ENCODE data around the gene RRP15. TPM values are rescaled to one million over a fixed set of nuclear protein-coding genes. Genes with fewer than 3 reads are reported as not detected.

The RRP15 gene
- total and polyA plus RNA-seq, 10 donors, result 2.2 to 22.7 (median 10.6) TPM

DNA sequence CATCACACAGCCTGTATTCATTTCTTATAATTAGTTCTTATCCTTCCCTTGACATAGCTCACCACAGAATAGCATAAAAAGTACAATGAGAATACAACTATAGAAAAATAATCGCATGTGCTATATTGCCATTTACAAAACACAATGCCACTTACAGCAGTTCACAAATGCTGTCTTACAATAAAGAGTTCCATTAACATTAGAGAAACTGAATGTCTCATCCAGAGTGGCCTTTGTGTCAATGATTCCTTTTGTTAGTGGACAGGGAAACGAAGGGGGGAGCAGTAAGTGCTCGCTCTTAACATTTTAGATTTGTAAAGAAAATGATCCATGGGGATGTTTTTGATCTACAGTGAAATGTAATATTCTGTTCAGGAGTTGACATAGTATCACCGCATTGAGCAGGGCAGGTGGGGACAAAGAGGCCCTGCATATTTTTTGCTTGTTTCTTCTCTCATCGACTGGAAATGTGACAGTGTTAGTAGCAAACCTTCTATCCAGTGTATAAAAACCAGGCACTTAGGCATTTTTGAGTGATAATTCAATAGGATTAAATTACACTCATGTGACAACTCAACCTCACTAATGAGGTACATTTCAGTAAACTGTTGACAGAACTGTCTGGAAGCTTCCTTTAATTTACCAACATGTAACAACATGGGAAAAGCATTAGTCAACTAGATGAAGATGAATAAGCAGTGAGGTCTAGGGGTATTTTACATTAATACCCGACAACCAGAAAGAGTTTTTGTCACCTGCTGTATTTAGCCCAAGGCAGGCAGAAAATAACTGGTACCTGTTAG lies 35.6 kb upstream of the RRP15 start:
- no peak overlapping the region for H3K27ac ChIP-seq
- TF ChIP-seq, protein P1, sequence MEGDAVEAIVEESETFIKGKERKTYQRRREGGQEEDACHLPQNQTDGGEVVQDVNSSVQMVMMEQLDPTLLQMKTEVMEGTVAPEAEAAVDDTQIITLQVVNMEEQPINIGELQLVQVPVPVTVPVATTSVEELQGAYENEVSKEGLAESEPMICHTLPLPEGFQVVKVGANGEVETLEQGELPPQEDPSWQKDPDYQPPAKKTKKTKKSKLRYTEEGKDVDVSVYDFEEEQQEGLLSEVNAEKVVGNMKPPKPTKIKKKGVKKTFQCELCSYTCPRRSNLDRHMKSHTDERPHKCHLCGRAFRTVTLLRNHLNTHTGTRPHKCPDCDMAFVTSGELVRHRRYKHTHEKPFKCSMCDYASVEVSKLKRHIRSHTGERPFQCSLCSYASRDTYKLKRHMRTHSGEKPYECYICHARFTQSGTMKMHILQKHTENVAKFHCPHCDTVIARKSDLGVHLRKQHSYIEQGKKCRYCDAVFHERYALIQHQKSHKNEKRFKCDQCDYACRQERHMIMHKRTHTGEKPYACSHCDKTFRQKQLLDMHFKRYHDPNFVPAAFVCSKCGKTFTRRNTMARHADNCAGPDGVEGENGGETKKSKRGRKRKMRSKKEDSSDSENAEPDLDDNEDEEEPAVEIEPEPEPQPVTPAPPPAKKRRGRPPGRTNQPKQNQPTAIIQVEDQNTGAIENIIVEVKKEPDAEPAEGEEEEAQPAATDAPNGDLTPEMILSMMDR (IDR thresholded peaks at IDR 0.05 in 8 of 11, conservative IDR thresholded peaks at IDR 0.05 in 3 of 11), result no peak
- TF ChIP-seq POLR2AphosphoS5 (IDR thresholded peaks at IDR 0.05) (no peak), POLR2A (IDR thresholded peaks at IDR 0.05) (no peak)
- no peak overlapping the region for H3K4me3 ChIP-seq
- WGBS, 5 donors, result 73 to 85% (median 79%) methylated on average over 6 of the region's 6 CpGs
- H3K9me3 ChIP-seq, result no peaks in the 10 kb centered on the region
- H3K36me3 ChIP-seq, result no peaks in the 10 kb centered on the region
- peaks cover 0 to 42% (median 0%) of the 10 kb centered on the region in 7 donors for H3K27me3 ChIP-seq (replicated peaks in 1 of 7)
- intact Hi-C loops (cut with DNase I; ENCODE audit: low total_unique reads), result no loop called here
- no peaks in the 10 kb centered on the region for H3K4me1 ChIP-seq
- DNase-seq, result no peak

GRCh38 chr1:218250492-218250891 lies 34.6 kb upstream of the RRP15 start:
- WGBS, 5 donors, result 67 to 84% (median 81%) methylated on average over 4 of the region's 4 CpGs
- intact Hi-C loops (cut with DNase I; ENCODE audit: low total_unique reads), result no loop called here
- DNase-seq, result no peak

DNA sequence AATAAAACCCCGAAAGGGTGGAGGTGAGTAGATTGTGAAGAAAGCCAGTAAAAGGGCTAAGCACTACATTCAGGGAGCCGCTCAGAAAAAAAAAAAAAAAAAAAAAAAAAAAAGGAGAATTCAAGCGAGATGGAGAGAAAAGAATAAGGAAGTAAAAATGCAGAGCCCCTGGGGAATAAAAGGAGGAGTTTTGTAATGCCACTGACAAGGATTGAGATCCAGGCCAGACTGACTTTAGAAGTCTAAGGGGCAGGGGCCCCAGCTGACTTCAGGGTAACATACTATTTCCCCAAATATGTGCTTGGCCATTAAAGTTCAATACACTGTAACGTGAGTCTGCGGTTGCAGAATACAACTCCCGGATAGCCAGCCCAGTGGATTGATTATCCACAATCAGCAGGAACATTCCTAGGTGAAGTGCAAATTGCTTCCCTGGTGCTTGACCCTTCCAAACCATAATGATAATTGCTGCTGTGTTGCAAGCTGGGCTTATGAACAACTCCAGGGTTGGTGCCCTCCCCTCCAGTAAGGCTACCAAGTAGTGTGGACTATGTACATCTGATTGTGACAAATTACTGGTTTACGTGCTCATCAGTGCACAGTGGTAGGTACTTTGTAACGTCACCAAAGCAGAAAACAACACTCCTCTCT lies 30.7 kb upstream of the RRP15 start:
- Histone ChIP-seq H3K36me3 (no peaks in the 10 kb centered on the region), H3K27ac (no peak overlapping the region), H3K4me3 (no peak overlapping the region), H3K4me1 (no peaks in the 10 kb centered on the region), H3K27me3 (replicated peaks in 1 of 7) (peaks cover 0 to 19% (median 0%) of the 10 kb centered on the region in 7 donors), H3K9me3 (peaks cover 0 to 13% (median 11%) of the 10 kb centered on the region in 8 donors)
- TF ChIP-seq POLR2A (IDR thresholded peaks at IDR 0.05) (no peak), POLR2AphosphoS5 (IDR thresholded peaks at IDR 0.05) (no peak)
- TF ChIP-seq, protein P1 (IDR thresholded peaks at IDR 0.05 in 8 of 11, conservative IDR thresholded peaks at IDR 0.05 in 3 of 11), result no peak
- intact Hi-C loops (cut with DNase I; ENCODE audit: low total_unique reads), result no loop called here
- WGBS, 5 donors, result 51 to 63% (median 56%) methylated on average over 8 of the region's 8 CpGs
- no peak for DNase-seq

More at GRCh38 chr1:218250492-218250891, 34.6 kb upstream of the RRP15 start:
- Histone ChIP-seq H3K36me3 (no peaks in the 10 kb centered on the region), H3K27me3 (replicated peaks in 1 of 7) (peaks cover 0 to 38% (median 0%) of the 10 kb centered on the region in 7 donors), H3K4me1 (no peaks in the 10 kb centered on the region), H3K27ac (no peak overlapping the region), H3K4me3 (no peak overlapping the region), H3K9me3 (no peaks in the 10 kb centered on the region)
- TF ChIP-seq POLR2A (IDR thresholded peaks at IDR 0.05), result no peak
- TF ChIP-seq POLR2AphosphoS5 (IDR thresholded peaks at IDR 0.05), result no peak
- TF ChIP-seq, protein P1 (IDR thresholded peaks at IDR 0.05 in 8 of 11, conservative IDR thresholded peaks at IDR 0.05 in 3 of 11), result no peak

- H3K27ac ChIP-seq, result no peak overlapping the region
- DNase-seq, result no peak
- H3K4me3 ChIP-seq, result no peak overlapping the region
- 72 to 80% (median 78%) methylated on average over 2 of the region's 2 CpGs for WGBS, 5 donors
- intact Hi-C loops (cut with DNase I; ENCODE audit: low total_unique reads), result no loop called here
- H3K4me1 ChIP-seq, result no peaks in the 10 kb centered on the region
- no peaks in the 10 kb centered on the region for H3K36me3 ChIP-seq
- H3K9me3 ChIP-seq, result peaks cover 0 to 20% (median 17%) of the 10 kb centered on the region in 8 donors
- peaks cover 0 to 13% (median 0%) of the 10 kb centered on the region in 7 donors for H3K27me3 ChIP-seq (replicated peaks in 1 of 7)
- TF ChIP-seq POLR2AphosphoS5 (IDR thresholded peaks at IDR 0.05) (no peak), POLR2A (IDR thresholded peaks at IDR 0.05) (no peak)
- TF ChIP-seq, protein P1 (IDR thresholded peaks at IDR 0.05 in 8 of 11, conservative IDR thresholded peaks at IDR 0.05 in 3 of 11), result no peak
These were observed 30.0 kb upstream of the RRP15 start for GRCh38 chr1:218255090-218255489.
